Keratinocyte (primary cell): ENCODE results near the gene ABCC9. TPM values are rescaled to one million over a fixed set of nuclear protein-coding genes. Genes with fewer than 3 reads are reported as not detected.

Experiments
- DNase-seq: peaks from one replicate; pipeline ENCODE4 v3.0.0-alpha.2; 2011; ENCODE audit warnings: low read depth, missing footprints, low spot score
- FAIRE-seq: peaks from 2 replicates; lab custom pipeline; 2011; peaks lifted over from hg19 to GRCh38; lab: Jason Lieb, UNC
- H2AFZ ChIP-seq: 2 replicates; pipeline ENCODE4 v1.6.0; 2012; ENCODE audit warnings: low read length, control low read depth, inconsistent platforms; ENCODE audit not compliant: control insufficient read depth
- H3K27ac ChIP-seq: 2 replicates; pipeline ENCODE4 v1.5.1; 2011; ENCODE audit warnings: low read length; ENCODE audit not compliant: control insufficient read depth, insufficient read depth
- H3K27me3 ChIP-seq: 3 replicates; pipeline ENCODE4 v1.6.0; 2011; ENCODE audit warnings: low read length; ENCODE audit not compliant: control insufficient read depth, insufficient read depth; ENCODE audit errors: extremely low read depth
- H3K36me3 ChIP-seq, 2 experiments: 2 replicates in 1 of 2; 3 replicates in 1 of 2; pipeline ENCODE4 v1.5.1; 2011; ENCODE audit warnings: low read length in 2 of 2, mild to moderate bottlenecking in 1 of 2; ENCODE audit not compliant: control insufficient read depth in 2 of 2, insufficient read depth in 2 of 2; ENCODE audit errors: extremely low read depth in 1 of 2
- H3K4me1 ChIP-seq: 3 replicates; pipeline ENCODE4 v1.5.1; 2011; ENCODE audit warnings: low read length; ENCODE audit not compliant: control insufficient read depth, insufficient read depth; ENCODE audit errors: extremely low read depth
- H3K4me2 ChIP-seq: 3 replicates; pipeline ENCODE4 v1.6.0; 2011; ENCODE audit warnings: low read depth, low read length; ENCODE audit not compliant: control insufficient read depth, insufficient read depth; ENCODE audit errors: extremely low read depth
- H3K4me3 ChIP-seq, 3 experiments: fragments of 200-600 bp in 1 of 3; sonication (generic) in 1 of 3; 2 replicates in 2 of 3; 3 replicates in 1 of 3; pipeline ENCODE4 v1.5.1; 2011 to 2016; ENCODE audit warnings: low read length in 3 of 3, mild to moderate bottlenecking in 3 of 3, control low read depth in 2 of 3, inconsistent platforms in 1 of 3, low read depth in 1 of 3, mixed read lengths in 1 of 3, mixed run types in 1 of 3, moderate library complexity in 1 of 3; ENCODE audit not compliant: control insufficient read depth in 2 of 3, insufficient read depth in 2 of 3; ENCODE audit errors: extremely low read depth in 1 of 3
- H3K79me2 ChIP-seq: 2 replicates; pipeline ENCODE4 v1.6.0; 2012; ENCODE audit warnings: low read length; ENCODE audit not compliant: control insufficient read depth, insufficient read depth
- H3K9ac ChIP-seq: 3 replicates; pipeline ENCODE4 v1.6.0; 2011; ENCODE audit warnings: low read length; ENCODE audit not compliant: control insufficient read depth, insufficient read depth; ENCODE audit errors: extremely low read depth
- H3K9me1 ChIP-seq: 3 replicates; pipeline ENCODE4 v1.6.0; 2011; ENCODE audit warnings: low read length; ENCODE audit not compliant: control insufficient read depth, insufficient read depth; ENCODE audit errors: extremely low read depth
- H3K9me3 ChIP-seq: 2 replicates; pipeline ENCODE4 v1.5.1; 2012; ENCODE audit warnings: low read depth, low read length; ENCODE audit not compliant: control insufficient read depth
- H4K20me1 ChIP-seq: 3 replicates; pipeline ENCODE4 v1.6.0; 2011; ENCODE audit warnings: low read length; ENCODE audit not compliant: control insufficient read depth, insufficient read depth; ENCODE audit errors: extremely low read depth
- EZH2 ChIP-seq: IDR thresholded peaks from one replicate; pipeline ENCODE4 v1.6.1; 2012; ENCODE audit warnings: inconsistent platforms, mild to moderate bottlenecking, low read length, moderate library complexity
- dilution Hi-C: fragments of 300-500 bp; cut with MboI; formaldehyde crosslinking; loops from one replicate; pipeline ENCODE4 v1.7.0; 2020; ENCODE audit warnings: low sequenced_read_pairs; ENCODE audit not compliant: extremely low pct_ligation_motif_present
- polyA plus RNA-seq, 5 experiments: library from polyadenylated mRNA; depleted of rRNA in 3 of 5; stranded (reverse) in 3 of 5; stranded (forward) in 1 of 5; unstranded in 1 of 5; fragments of >200 nt; gene quantifications; 1 replicate in 1 of 5; 2 replicates in 3 of 5; 3 replicates in 1 of 5; pipeline versions ENCODE4 v1.2.1 to v1.2.3, GENCODE V29; 2011 to 2012; ENCODE audit warnings: missing spikeins in 2 of 5, low read depth in 1 of 5, low replicate concordance in 1 of 5
- TF ChIP-seq, protein P1 (sequence below), 3 experiments: IDR thresholded peaks in 1 of 3; conservative IDR thresholded peaks in 1 of 3; optimal IDR thresholded peaks in 1 of 3; 2 replicates in 2 of 3; 3 replicates in 1 of 3; pipeline versions ENCODE3 to v1.5.1; 2011; ENCODE audit warnings: low read length in 3 of 3, mild to moderate bottlenecking in 3 of 3, moderate library complexity in 2 of 3, control low read depth in 1 of 3, inconsistent platforms in 1 of 3; ENCODE audit not compliant: insufficient read depth in 2 of 3; ENCODE audit errors: extremely low read depth in 1 of 3

ABCC9 gene
- polyA plus RNA-seq, 1 donor (not counting 4 experiments of a cell fraction or from before 2014, with no cell fraction given) = not detected

DNA sequence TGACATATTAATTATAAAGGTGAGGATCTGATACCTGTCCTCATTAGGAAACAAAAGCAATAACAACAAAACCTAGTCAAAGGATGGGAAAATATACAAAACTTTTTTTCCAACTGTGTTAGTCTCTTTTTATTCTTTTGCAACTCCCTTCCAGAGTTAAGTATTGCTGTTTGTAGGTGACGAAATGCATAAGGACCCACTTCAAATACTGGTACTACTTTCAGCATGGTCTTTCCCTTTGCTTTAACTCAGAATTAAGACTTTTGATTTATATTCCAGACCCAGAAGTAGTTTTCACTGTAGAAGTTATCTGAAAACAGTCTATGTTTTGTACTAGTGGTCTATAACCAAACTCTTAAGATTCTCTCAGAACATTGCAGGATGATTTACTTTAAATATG is 34.1 kb upstream of the ABCC9 start:
- Histone ChIP-seq H2AFZ (no peak overlapping the region), H3K27me3 (no peaks in the 10 kb centered on the region), H3K9me3 (no peaks in the 10 kb centered on the region), H3K27ac (no peak overlapping the region), H3K79me2 (no peaks in the 10 kb centered on the region), H3K4me2 (no peak overlapping the region), H3K36me3 (no peaks in the 10 kb centered on the region), H4K20me1 (no peaks in the 10 kb centered on the region), H3K4me3 (no peak overlapping the region), H3K9me1 (no peaks in the 10 kb centered on the region), H3K9ac (no peak overlapping the region), H3K4me1 (no peaks in the 10 kb centered on the region)
- FAIRE-seq (no peak), DNase-seq (no peak)
- TF ChIP-seq EZH2 = no peak
- TF ChIP-seq, protein P1, sequence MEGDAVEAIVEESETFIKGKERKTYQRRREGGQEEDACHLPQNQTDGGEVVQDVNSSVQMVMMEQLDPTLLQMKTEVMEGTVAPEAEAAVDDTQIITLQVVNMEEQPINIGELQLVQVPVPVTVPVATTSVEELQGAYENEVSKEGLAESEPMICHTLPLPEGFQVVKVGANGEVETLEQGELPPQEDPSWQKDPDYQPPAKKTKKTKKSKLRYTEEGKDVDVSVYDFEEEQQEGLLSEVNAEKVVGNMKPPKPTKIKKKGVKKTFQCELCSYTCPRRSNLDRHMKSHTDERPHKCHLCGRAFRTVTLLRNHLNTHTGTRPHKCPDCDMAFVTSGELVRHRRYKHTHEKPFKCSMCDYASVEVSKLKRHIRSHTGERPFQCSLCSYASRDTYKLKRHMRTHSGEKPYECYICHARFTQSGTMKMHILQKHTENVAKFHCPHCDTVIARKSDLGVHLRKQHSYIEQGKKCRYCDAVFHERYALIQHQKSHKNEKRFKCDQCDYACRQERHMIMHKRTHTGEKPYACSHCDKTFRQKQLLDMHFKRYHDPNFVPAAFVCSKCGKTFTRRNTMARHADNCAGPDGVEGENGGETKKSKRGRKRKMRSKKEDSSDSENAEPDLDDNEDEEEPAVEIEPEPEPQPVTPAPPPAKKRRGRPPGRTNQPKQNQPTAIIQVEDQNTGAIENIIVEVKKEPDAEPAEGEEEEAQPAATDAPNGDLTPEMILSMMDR (optimal IDR thresholded peaks at IDR 0.05 in 1 of 3, IDR thresholded peaks at IDR 0.05 in 1 of 3, conservative IDR thresholded peaks at IDR 0.05 in 1 of 3; ENCODE audit: extremely low read depth in 1 of 3, insufficient read depth in 2 of 3, low read length in 3 of 3) = no peak
- dilution Hi-C loops = no loop called here

DNA sequence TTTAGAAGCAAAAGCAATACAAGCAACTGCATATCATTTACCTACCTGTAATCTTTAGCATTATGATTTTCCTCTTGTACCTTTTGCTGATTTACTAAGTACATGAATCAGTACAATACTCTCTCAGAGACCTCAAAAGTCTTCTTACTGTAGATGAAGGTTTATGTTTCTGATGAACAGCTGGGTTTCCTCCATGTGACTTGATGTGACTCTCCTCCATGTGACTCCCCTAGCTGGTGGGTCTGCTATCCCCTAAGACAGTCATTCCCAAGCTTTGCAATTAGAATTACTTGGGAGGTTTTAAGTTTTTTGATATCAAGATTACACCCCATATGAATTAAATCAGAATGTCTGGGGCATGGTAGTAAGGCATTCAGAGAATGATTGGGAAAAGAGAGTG is 32.0 kb upstream of the ABCC9 start:
- H3K4me3 ChIP-seq = no peak overlapping the region
- dilution Hi-C loops = no loop called here
- H3K4me2 ChIP-seq = no peak overlapping the region
- H3K9me3 ChIP-seq = no peaks in the 10 kb centered on the region
- H2AFZ ChIP-seq = no peak overlapping the region
- TF ChIP-seq, protein P1 (optimal IDR thresholded peaks at IDR 0.05 in 1 of 3, IDR thresholded peaks at IDR 0.05 in 1 of 3, conservative IDR thresholded peaks at IDR 0.05 in 1 of 3; ENCODE audit: extremely low read depth in 1 of 3, insufficient read depth in 2 of 3, low read length in 3 of 3) = no peak
- no peak for TF ChIP-seq EZH2
- no peaks in the 10 kb centered on the region for H3K36me3 ChIP-seq
- no peak overlapping the region for H3K27ac ChIP-seq
- H3K27me3 ChIP-seq = no peaks in the 10 kb centered on the region
- no peak overlapping the region for H3K9ac ChIP-seq
- no peaks in the 10 kb centered on the region for H3K79me2 ChIP-seq
- no peaks in the 10 kb centered on the region for H4K20me1 ChIP-seq
- no peaks in the 10 kb centered on the region for H3K4me1 ChIP-seq
- DNase-seq = no peak
- no peak for FAIRE-seq
- no peaks in the 10 kb centered on the region for H3K9me1 ChIP-seq
